ENCODE data around the gene STK16.

The STK16 gene

GRCh38 chr2:219269362-219270054 lies 24.2 kb downstream of the STK16 start:
- TF ChIP-seq NFIC (IDR thresholded peaks at IDR 0.05) (peak; percentile 83), EGR1 (IDR thresholded peaks at IDR 0.05) (no peak)
- TF ChIP-seq, protein P1, sequence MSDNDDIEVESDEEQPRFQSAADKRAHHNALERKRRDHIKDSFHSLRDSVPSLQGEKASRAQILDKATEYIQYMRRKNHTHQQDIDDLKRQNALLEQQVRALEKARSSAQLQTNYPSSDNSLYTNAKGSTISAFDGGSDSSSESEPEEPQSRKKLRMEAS (IDR thresholded peaks at IDR 0.05), result peak; percentile 64; the same call in 1 of the 2 replicates

DNA sequence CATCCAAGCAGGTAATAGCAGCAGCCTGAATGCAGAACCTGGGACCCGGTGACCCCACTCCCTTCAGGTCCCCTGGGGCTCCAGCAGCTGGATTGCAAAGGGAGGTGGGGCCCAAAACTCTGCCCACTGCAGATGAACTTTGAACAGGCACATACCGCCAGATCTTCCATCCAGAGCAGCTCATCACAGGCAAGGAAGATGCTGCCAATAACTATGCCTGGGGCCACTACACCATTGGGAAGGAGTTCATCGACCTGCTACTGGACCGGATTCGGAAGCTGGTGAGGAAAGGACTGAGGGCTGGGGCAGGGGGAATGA lies 24.7 kb downstream of the STK16 start:
- TF ChIP-seq CEBPB (IDR thresholded peaks at IDR 0.05) (no peak), EP300 (IDR thresholded peaks at IDR 0.05; ENCODE audit: borderline replicate concordance) (no peak), TAF1 (IDR thresholded peaks at IDR 0.05; ENCODE audit: low read depth) (no peak), RAD21 (IDR thresholded peaks at IDR 0.05; ENCODE audit: low read depth) (no peak), TEAD4 (IDR thresholded peaks at IDR 0.05) (no peak), TCF12 (IDR thresholded peaks at IDR 0.05; ENCODE audit: low read depth) (no peak), CREB1 (IDR thresholded peaks at IDR 0.05; ENCODE audit: low read depth) (no peak), FOXM1 (IDR thresholded peaks at IDR 0.05; ENCODE audit: borderline replicate concordance, low read depth) (no peak), NFIC (IDR thresholded peaks at IDR 0.05) (no peak), EGR1 (IDR thresholded peaks at IDR 0.05) (no peak), ZBTB7A (IDR thresholded peaks at IDR 0.05; ENCODE audit: low read depth) (no peak), REST (IDR thresholded peaks at IDR 0.05; ENCODE audit: low read depth) (no peak), YY1 (IDR thresholded peaks at IDR 0.05; ENCODE audit: low read depth) (no peak)
- TF ChIP-seq, protein P2, sequence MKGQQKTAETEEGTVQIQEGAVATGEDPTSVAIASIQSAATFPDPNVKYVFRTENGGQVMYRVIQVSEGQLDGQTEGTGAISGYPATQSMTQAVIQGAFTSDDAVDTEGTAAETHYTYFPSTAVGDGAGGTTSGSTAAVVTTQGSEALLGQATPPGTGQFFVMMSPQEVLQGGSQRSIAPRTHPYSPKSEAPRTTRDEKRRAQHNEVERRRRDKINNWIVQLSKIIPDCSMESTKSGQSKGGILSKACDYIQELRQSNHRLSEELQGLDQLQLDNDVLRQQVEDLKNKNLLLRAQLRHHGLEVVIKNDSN (IDR thresholded peaks at IDR 0.05), result no peak

GRCh38 chr2:219271021-219271420 lies 25.7 kb downstream of the STK16 start:
- no peak for TF ChIP-seq ZBTB7A (IDR thresholded peaks at IDR 0.05; ENCODE audit: low read depth)
- no peak for TF ChIP-seq RAD21 (IDR thresholded peaks at IDR 0.05; ENCODE audit: low read depth)
- no peak for TF ChIP-seq EP300 (IDR thresholded peaks at IDR 0.05; ENCODE audit: borderline replicate concordance)
- TF ChIP-seq EGR1 (IDR thresholded peaks at IDR 0.05), result no peak
- no peak for TF ChIP-seq YY1 (IDR thresholded peaks at IDR 0.05; ENCODE audit: low read depth)

DNA sequence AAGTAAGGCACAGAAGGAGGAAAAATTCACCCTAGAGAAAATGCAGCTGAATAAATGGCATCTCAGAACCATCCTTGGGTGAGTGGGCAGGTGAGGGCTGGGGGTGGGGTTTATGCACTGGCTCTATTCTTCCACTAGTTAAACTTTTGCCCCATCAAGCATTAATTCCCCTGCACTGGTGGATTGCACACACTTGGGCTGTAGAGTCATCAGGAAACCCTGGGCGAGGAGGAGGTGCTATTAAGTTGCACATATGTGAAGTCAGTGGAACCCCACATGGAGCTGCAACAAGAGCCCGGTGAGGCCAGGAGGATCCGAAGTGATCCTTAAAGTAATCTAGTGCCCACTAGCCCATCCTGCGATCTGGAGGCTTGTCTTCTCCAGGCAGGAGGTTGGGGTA lies 27.1 kb downstream of the STK16 start:
- TF ChIP-seq EP300 (IDR thresholded peaks at IDR 0.05; ENCODE audit: borderline replicate concordance) (no peak), ZBTB7A (IDR thresholded peaks at IDR 0.05; ENCODE audit: low read depth) (no peak), CREB1 (IDR thresholded peaks at IDR 0.05; ENCODE audit: low read depth) (no peak), RAD21 (IDR thresholded peaks at IDR 0.05; ENCODE audit: low read depth) (no peak)

DNA sequence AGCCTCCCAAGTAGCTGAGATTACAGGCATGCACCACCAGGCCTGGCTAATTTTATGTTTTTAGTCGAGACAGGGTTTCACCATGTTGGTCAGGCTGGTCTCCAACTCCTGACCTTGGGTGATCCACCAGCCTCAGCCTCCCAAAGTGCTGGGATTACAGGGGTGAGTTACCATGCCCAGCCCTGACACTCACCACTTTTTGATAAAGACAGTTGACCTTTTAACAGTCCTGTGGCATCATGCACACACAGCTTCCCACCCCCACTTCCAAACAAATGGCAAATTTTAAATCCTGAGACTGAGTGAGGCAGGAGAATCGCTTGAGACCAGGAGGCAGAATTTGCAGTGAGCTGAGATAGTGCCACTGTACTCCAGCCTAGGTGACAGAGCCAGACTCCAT lies 27.7 kb downstream of the STK16 start:
- TF ChIP-seq FOXM1 (IDR thresholded peaks at IDR 0.05; ENCODE audit: borderline replicate concordance, low read depth), result no peak
- no peak for TF ChIP-seq CEBPB (IDR thresholded peaks at IDR 0.05)
- TF ChIP-seq EGR1 (IDR thresholded peaks at IDR 0.05), result no peak
- TF ChIP-seq ZBTB7A (IDR thresholded peaks at IDR 0.05; ENCODE audit: low read depth), result no peak
- TF ChIP-seq, protein P1 (IDR thresholded peaks at IDR 0.05), result no peak
- TF ChIP-seq NFIC (IDR thresholded peaks at IDR 0.05), result no peak
- TF ChIP-seq CREB1 (IDR thresholded peaks at IDR 0.05; ENCODE audit: low read depth), result no peak
- no peak for TF ChIP-seq TEAD4 (IDR thresholded peaks at IDR 0.05)
- TF ChIP-seq REST (IDR thresholded peaks at IDR 0.05; ENCODE audit: low read depth), result no peak
- TF ChIP-seq YY1 (IDR thresholded peaks at IDR 0.05; ENCODE audit: low read depth), result no peak
- no peak for TF ChIP-seq RAD21 (IDR thresholded peaks at IDR 0.05; ENCODE audit: low read depth)
- TF ChIP-seq, protein P2 (IDR thresholded peaks at IDR 0.05), result no peak
- no peak for TF ChIP-seq EP300 (IDR thresholded peaks at IDR 0.05; ENCODE audit: borderline replicate concordance)
- TF ChIP-seq TAF1 (IDR thresholded peaks at IDR 0.05; ENCODE audit: low read depth), result no peak
- TF ChIP-seq TCF12 (IDR thresholded peaks at IDR 0.05; ENCODE audit: low read depth), result no peak

DNA sequence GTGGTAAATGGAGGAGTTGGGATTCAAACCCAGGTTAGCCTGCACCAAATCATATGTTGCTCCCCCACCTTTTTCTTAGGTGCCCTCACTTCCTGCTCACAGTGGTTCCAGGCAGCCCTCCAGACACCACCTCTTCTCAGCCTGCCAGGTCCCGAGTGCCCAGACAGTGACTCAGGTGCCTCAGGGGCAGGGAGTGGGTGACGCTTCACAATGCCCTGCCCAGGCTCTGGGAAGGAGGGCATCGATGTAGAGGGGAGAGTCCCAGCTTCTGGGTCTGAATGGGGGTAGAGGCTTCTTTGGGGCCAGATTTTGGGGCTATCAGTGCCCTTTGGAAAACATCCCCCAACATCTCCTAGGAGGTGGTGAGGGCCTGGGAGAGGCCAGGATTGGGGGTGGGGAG lies 28.7 kb downstream of the STK16 start:
- TF ChIP-seq TCF12 (IDR thresholded peaks at IDR 0.05; ENCODE audit: low read depth) (peak; percentile 88), NFIC (IDR thresholded peaks at IDR 0.05) (peak; percentile 82), TAF1 (IDR thresholded peaks at IDR 0.05; ENCODE audit: low read depth) (no peak), EP300 (IDR thresholded peaks at IDR 0.05; ENCODE audit: borderline replicate concordance) (peak; percentile 94), RAD21 (IDR thresholded peaks at IDR 0.05; ENCODE audit: low read depth) (no peak; the same call in 1 of the 2 replicates), TEAD4 (IDR thresholded peaks at IDR 0.05) (peak; percentile 81), FOXM1 (IDR thresholded peaks at IDR 0.05; ENCODE audit: borderline replicate concordance, low read depth) (peak; percentile 76), CREB1 (IDR thresholded peaks at IDR 0.05; ENCODE audit: low read depth) (no peak)
